ENCODE measurements around the gene NFYC. TPM values are rescaled to one million over a fixed set of nuclear protein-coding genes. Genes with fewer than 3 reads are reported as not detected.

The NFYC gene
- total and polyA plus RNA-seq, 2 of the 8 experiments (the other 6 are each of a cell fraction or from before 2014, with no cell fraction given), result 54.1 to 124 TPM

GRCh38 chr1:40693425-40693824 lies 1.9 kb downstream of the NFYC start:
- peak overlapping the region; percentile 92 to 100; a peak in 2 of 4 replicates for H3K4me2 ChIP-seq (ENCODE audit: insufficient read depth in 1 of 2, low read depth in 2 of 2, low read length in 2 of 2)
- FAIRE-seq (no peak), DNase-seq (ENCODE audit: low read depth in 1 of 2, low spot score in 2 of 2) (no peak)
- no peaks in the 10 kb centered on the region; the same call in none of the 2 replicates for H3K79me1 ChIP-seq (ENCODE audit: low read depth, low read length)
- peak overlapping the region; percentile 42 for H4K5ac ChIP-seq (ENCODE audit: insufficient read length, low read depth, low read length)
- no peak overlapping the region for H2BK120ac ChIP-seq (replicated peaks; ENCODE audit: low read depth, low read length)
- no peak overlapping the region for H3K18ac ChIP-seq (ENCODE audit: extremely low read depth, low read length)
- H3K23ac ChIP-seq (ENCODE audit: insufficient read length), result no peak overlapping the region
- H3K56ac ChIP-seq (replicated peaks; ENCODE audit: insufficient read length, low read depth, low read length), result no peak overlapping the region
- H3K9ac ChIP-seq (replicated peaks in 1 of 4; ENCODE audit: extremely low read depth in 1 of 4, low read depth in 3 of 4, low read length in 3 of 4), result no peak overlapping the region
- 70% methylated on average over 1 of the region's 1 CpG; no CpG with 5 or more reads in 1 of the 2 experiments for WGBS, 2 experiments (ENCODE audit: extremely low coverage in 1 of 2, insufficient coverage in 1 of 2, insufficient read length in 1 of 2, insufficient replicate concordance in 2 of 2, low coverage in 1 of 2, low lambda C conversion rate in 2 of 2, missing lambda C conversion rate in 1 of 2)
- no peak overlapping the region for H2BK5ac ChIP-seq (ENCODE audit: low read depth, low read length)
- H3K4me1 ChIP-seq (replicated peaks in 1 of 4; ENCODE audit: control insufficient read depth in 3 of 4, insufficient read depth in 4 of 4, low read length in 3 of 4), result peaks cover 0 to 9% (median 7%) of the 10 kb centered on the region in 4 experiments; a peak in 6 of 7 replicates
- no peak overlapping the region for H2BK15ac ChIP-seq (ENCODE audit: low read length)
- H2BK12ac ChIP-seq (ENCODE audit: low read depth, low read length), result no peak overlapping the region
- H2AFZ ChIP-seq (ENCODE audit: low read length), result no peak overlapping the region
- peaks cover 15 to 89% of the 10 kb centered on the region in 2 experiments for H3K79me2 ChIP-seq (ENCODE audit: control insufficient read depth in 1 of 2, insufficient read depth in 2 of 2, low read length in 2 of 2)
- H3K23me2 ChIP-seq (ENCODE audit: low read depth, low read length), result peaks cover 7% of the 10 kb centered on the region
- H3K36me3 ChIP-seq (ENCODE audit: control insufficient read depth in 2 of 4, insufficient read depth in 4 of 4, low read length in 3 of 4), result no peaks in the 10 kb centered on the region
- no peak overlapping the region for H4K91ac ChIP-seq (replicated peaks; ENCODE audit: insufficient read length, low read length)
- H3K27me3 ChIP-seq (replicated peaks in 1 of 4; ENCODE audit: control insufficient read depth in 3 of 4, extremely low read depth in 1 of 4, insufficient read depth in 3 of 4, low read length in 3 of 4), result no peaks in the 10 kb centered on the region
- POLR2A ChIA-PET (ENCODE audit: partially characterized antibody), result interaction anchor here (0.8 to 9.4 kb wide), 15 partner anchors 8 to 128 kb away, joined by 3 to 293 read pairs (median 4); partner anchors contain the start of gene RIMS3
- TF ChIP-seq ATF2 (IDR thresholded peaks at IDR 0.05; ENCODE audit: low read length) (no peak), E2F6 (IDR thresholded peaks at IDR 0.05) (no peak), EP300 (IDR thresholded peaks at IDR 0.05; ENCODE audit: borderline replicate concordance in 1 of 2, low read depth in 2 of 2, low read length in 2 of 2) (no peak), YY1 (IDR thresholded peaks at IDR 0.05; ENCODE audit: low read depth, low read length) (no peak), SIX5 (IDR thresholded peaks at IDR 0.05; ENCODE audit: low read depth, low read length) (no peak)
- H3K27ac ChIP-seq (ENCODE audit: low read depth, low read length), result no peak overlapping the region
- no peak overlapping the region for H3K14ac ChIP-seq (ENCODE audit: insufficient read length)
- H3K4ac ChIP-seq (replicated peaks; ENCODE audit: insufficient read length, low read depth, low read length), result no peak overlapping the region
- no peaks in the 10 kb centered on the region for H3K9me3 ChIP-seq (ENCODE audit: insufficient read depth in 2 of 2, low read depth in 1 of 2, low read length in 1 of 2)
- peaks cover 2 to 11% of the 10 kb centered on the region in 2 experiments for H4K20me1 ChIP-seq (replicated peaks in 1 of 2; ENCODE audit: control insufficient read depth in 1 of 2, insufficient read depth in 2 of 2, low read length in 2 of 2)
- CTCF ChIA-PET (ENCODE audit: partially characterized antibody), result interaction anchor here (0.6 to 2.0 kb wide), 9 partner anchors 8 to 1500 kb away, joined by 3 to 8 read pairs (median 3); no protein-coding TSS in a partner anchor
- peak overlapping the region in 1 of 4 experiments; percentile 79; a peak in 1 of 8 replicates for H3K4me3 ChIP-seq (ENCODE audit: extremely low read depth in 1 of 4, insufficient read depth in 2 of 4, low read depth in 3 of 4, low read length in 4 of 4)
- no peak overlapping the region for H2AK5ac ChIP-seq (ENCODE audit: low read depth, low read length)
- H4K8ac ChIP-seq (ENCODE audit: extremely low read depth, insufficient read depth, low read length), result no peak overlapping the region
- no peak overlapping the region for H2BK20ac ChIP-seq (ENCODE audit: low read length)
